LNCaP clone FGC (cell line): ENCODE results near the gene VGLL1.
A peak's percentile ranks its signal among the peaks of the same experiment; 100 is the strongest.

Experiments
- DNase-seq: peaks from one replicate; pipeline ENCODE4 v3.0.0-alpha.2; 2011; ENCODE audit warnings: low read depth
- H3K4me3 ChIP-seq: 2 replicates; pipeline ENCODE4 v1.5.1; 2011; ENCODE audit warnings: mild to moderate bottlenecking, low read depth, low read length, control low read depth
- CTCF ChIP-seq: IDR thresholded peaks from 2 replicates; pipeline ENCODE4 v1.5.1; 2012; ENCODE audit warnings: mild to moderate bottlenecking; ENCODE audit not compliant: control insufficient read depth, insufficient read depth; ENCODE audit errors: extremely low read depth

The VGLL1 gene

GRCh38 chrX:136531951-136532350 lies at the start of gene VGLL1:
TSS of gene VGLL1 (plus strand) at chrX:136532215. CDS start at chrX:136536021, 3,806 bp downstream.
- no peak within 1 kb of the TSS for H3K4me3 ChIP-seq
- no peak for TF ChIP-seq CTCF
- no peak for DNase-seq

GRCh38 chrX:136487647-136488046 lies 44.4 kb upstream of the VGLL1 start, which contains the start of gene BRS3:
TSS of gene BRS3 (plus strand) at chrX:136487947. CDS start at chrX:136488115, 168 bp downstream.
- no peak within 1 kb of the TSS for H3K4me3 ChIP-seq
- no peak for TF ChIP-seq CTCF
- no peak for DNase-seq

GRCh38 chrX:136488706-136489105 lies 43.3 kb upstream of the VGLL1 start:
- peak; percentile 29 for TF ChIP-seq CTCF
- no peak for DNase-seq
- H3K4me3 ChIP-seq = no peak overlapping the region

- DNase-seq = no peak
- H3K4me3 ChIP-seq = no peak overlapping the region
- no peak for TF ChIP-seq CTCF
Measured at GRCh38 chrX:136491832-136492231, 40.2 kb upstream of the VGLL1 start.

- TF ChIP-seq CTCF = no peak
- H3K4me3 ChIP-seq = no peak overlapping the region
- DNase-seq = no peak
Measured at GRCh38 chrX:136493011-136493410, 39.0 kb upstream of the VGLL1 start.

- H3K4me3 ChIP-seq = no peak overlapping the region
- TF ChIP-seq CTCF = no peak
- DNase-seq = no peak
Measured at GRCh38 chrX:136495043-136495442, 37.0 kb upstream of the VGLL1 start.

- peak overlapping the region; percentile 75 for H3K4me3 ChIP-seq
- TF ChIP-seq CTCF = no peak
Measured at GRCh38 chrX:136496186-136496763, 35.7 kb upstream of the VGLL1 start.

More at GRCh38 chrX:136496186-136496763, 35.7 kb upstream of the VGLL1 start:
- DNase-seq = no peak
